C1 segment of cervical spinal cord (tissue), 14 donors: ENCODE measurements around the gene RTN3.
A peak's percentile ranks its signal among the peaks of the same experiment; 100 is the strongest.

Source experiments
- DNase-seq, 14 donors: peaks; one replicate each; lab custom pipeline; 2025; lab: John Stamatoyannopoulos, UW

RTN3 gene

DNA sequence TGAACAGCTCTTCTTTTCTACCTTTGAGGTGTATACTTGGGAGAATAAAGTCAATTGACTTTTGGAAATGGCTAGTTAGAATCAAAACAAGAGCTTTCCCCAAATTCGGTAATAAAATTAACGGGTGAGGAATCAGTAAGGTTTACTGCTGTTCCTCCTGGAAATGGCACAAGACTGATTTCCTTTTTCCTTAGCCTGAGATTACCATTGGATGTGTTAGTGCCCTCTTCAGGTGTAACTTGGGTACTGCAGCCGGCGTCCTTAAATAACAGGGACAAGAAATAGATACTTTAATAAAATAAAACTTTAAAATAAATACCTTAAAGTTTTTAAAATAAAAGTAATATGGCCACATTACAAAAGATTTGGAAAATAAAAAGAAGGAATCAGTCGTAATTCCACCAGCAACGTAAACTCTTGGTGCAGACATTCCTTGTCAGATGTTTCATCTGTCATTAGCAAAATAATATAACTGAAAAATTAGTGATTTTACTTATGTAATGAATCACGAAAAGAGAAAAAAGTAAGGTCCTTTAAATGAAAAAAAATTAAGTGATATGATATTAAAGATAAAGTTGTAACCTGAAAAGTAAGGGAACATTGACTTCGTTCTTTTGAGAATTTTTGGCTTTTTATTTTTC is 57.5 kb downstream of the RTN3 start:
- peak in 9 of 14 donors; percentile 4 to 64 (median 25) for DNase-seq

DNA sequence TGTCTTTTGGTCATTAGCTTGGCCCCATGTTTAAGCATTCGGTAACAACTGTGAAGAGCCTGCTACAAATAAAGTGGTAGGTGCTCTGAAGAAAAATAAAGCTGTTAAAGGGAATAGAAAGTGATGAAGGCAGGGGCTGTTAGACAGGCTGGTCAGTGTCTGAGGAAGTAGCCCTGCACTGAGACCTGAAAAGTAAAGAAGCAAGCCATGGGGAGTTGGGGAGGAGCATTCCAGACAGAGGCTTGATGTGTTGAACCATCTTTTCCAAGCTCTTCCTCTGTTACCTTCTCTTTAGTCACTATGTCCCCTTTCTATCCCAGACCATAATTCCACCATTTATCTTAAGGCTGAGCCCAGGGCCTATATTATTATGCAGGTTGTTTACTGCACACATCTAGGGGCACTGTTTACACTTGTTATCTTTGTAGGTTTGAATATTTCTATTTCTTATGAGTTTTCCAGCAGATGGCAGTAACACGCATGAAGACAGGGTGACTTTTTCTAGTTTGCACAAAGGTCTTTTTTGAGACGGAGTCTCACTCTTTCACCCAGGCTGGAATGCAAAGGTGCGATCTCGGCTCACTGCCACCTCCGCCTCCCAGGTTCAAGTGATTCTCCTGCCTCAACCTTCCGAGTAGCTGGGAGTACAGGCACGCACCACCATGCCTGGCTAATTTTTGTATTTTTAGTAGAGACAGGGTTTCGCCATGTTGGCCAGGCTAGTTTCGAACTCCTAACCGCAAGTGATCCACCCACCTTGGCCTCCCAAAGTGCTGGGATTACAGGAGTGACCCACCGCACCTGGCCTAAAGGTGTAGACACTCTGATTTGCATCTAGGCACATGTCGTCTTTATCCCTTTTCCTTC is 64.2 kb downstream of the RTN3 start:
- peak in 1 of 14 donors; percentile 14 for DNase-seq

GRCh38 chr11:63747011-63747410 is 65.7 kb downstream of the RTN3 start:
- DNase-seq = no peak

GRCh38 chr11:63749624-63750023 is 68.3 kb downstream of the RTN3 start:
- DNase-seq = no peak

GRCh38 chr11:63756919-63757761 is 75.8 kb downstream of the RTN3 start:
- no peak for DNase-seq

GRCh38 chr11:63760487-63761079 is 79.3 kb downstream of the RTN3 start:
- DNase-seq = no peak

DNA sequence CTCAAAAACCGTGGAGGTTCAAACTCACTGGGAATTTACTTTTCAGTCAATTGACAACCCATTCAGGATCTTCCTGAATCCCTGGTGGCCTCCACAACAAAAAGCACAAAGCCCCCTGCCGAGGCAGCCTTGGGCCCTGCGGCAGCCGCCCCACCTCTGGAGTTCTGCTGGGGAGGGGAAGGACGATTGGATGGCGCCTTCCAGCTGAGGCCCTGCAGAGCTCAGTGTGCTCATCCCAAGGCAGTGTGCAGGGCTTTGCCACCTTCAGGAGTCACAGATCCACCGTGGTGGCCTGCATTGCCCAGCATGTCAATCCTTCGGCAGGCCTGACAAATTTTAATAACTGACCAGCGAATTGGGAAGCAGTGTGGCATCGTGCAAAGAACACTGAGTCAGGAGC is 79.9 kb downstream of the RTN3 start:
- no peak for DNase-seq

- no peak for DNase-seq
Measured at GRCh38 chr11:63761931-63762653, 80.8 kb downstream of the RTN3 start.

- peak in 10 of 14 donors; percentile 19 to 86 (median 52) for DNase-seq
Measured at GRCh38 chr11:63762654-63763495, 81.6 kb downstream of the RTN3 start.

DNA sequence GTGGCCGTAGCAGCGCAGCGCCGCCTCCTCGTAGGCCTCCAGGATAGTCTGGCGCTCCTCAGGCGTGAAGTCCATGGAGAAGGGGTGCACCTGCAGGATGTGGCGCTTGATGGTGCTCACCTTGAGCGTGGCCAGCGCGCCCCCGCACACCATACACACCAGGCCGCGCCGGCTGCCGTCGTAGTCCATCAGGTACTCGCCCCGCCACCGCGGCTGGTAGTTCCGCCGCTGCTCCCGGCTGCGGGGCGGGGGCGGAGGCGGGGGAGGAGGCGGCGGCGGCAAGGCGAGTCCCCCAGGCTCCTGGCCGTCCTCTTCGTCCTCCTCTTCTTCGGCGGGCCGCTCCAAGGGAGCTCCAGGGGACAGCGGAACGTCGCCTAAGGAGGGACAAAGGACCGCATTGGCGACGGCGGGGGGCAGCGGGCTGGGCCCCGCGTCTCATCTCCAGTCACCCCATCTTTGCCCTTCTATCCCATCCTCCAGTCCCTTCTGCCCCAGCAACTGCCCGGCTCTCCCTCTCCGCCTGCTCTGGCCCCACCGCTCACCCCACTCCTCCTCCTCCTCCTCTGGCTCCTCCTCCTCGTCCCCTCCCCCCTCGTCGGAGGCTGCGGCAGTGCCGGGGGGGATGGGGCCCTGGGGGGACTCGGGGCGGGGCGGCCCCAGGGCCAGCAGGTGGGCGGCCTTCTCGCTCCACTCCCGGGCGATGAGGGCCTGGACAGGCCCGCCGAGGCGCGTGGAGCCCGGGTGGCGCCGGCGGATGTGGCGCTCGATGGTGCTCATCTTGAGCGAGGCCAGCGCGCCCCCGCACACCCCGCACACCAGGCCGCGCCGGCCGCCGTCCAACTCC is 82.4 kb downstream of the RTN3 start:
- DNase-seq = peak in 2 of 14 donors; percentile 12 to 59

DNA sequence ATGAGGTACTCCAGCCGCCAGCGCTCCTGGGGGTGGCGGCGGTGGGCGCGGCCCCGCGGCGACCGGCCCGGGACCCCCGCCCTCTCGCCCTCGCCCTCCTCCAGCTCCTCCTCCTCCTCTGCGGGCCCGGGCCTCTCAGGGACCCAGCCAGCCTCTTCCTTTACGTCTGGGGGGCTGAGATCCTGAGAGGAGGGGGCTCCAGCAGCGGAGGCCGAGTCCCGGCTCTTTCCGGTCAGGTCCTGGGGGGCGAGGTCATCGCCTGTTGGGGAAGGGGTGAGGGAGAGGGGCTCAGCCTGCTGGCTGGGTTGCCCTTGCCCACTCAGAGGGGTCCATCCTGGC is 83.0 kb downstream of the RTN3 start:
- no peak for DNase-seq

DNA sequence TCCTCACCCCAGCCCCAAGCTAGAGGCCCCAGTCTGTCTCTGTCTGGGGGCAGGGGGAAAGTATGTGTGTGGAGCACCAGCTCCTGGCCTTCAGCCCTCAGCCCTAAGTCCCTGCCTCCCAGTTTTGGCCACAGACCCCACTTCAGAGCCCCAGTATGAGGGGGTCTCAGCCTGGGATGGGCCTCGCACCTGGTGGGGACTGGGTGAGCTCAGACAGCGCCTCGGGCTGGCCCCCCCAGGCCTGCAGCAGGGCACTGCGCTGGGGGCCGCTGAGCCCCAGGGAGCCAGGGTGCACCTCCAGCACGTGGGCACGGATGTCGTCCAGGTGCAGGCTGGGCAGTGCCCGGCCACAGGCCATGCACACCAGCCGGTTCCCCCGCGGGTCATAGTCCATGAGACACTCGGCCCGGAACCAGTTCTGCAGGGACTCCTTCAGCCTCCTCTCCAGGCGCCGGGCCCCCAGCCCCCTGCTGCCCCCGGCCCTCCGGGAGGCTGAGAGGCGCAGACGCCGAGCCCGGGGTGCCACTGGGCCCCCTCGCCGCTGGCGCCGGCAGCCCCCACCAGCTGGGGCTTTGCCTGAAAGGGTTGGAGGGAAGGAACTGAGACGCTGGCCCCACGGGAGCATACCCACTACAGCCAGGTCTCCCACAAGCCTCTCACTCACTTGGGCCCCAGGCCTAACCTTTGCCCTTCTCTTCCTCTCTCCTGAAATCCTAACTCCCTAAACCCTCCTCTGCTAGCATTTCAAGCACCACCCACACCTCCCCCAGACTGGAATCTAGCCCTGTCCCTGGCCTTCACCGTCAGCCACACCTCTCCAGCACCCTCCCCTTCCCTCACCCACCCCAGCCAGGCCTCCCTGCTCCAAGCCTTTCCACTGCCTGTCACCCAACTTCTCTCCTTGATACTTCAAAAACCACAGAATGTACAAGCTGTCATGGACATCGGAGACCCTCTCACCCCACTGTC is 83.7 kb downstream of the RTN3 start:
- DNase-seq = no peak

DNA sequence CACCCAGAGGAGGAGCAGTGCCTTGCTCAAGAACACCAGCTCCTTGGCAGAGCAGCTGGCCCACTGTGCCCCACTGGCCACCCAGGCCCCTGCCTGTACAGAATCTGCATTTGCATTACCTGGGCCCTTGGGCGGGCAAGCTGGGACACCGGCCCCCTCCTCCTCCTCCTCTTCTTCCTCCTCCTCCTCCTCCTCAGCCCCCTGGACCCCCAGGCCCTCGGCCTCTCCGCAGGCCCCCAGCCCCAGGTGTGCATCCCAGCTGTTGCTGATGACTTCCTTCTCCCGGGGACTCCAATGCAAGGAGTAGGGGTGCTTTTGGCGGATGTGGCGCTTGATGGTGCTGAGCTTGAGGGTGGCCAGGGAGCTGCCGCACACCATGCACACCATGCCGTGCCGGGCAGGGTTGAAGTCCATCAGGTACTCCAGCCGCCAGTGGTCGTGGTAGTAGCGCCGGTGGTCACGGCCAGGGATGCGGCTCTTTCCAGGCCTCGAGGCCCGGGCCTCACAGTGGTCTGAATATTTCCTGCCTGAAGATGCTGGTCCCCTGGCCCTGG is 84.5 kb downstream of the RTN3 start:
- no peak for DNase-seq

GRCh38 chr11:63766531-63767235 is 85.4 kb downstream of the RTN3 start:
- DNase-seq = peak in 3 of 14 donors; percentile 19 to 53 (median 45)

DNA sequence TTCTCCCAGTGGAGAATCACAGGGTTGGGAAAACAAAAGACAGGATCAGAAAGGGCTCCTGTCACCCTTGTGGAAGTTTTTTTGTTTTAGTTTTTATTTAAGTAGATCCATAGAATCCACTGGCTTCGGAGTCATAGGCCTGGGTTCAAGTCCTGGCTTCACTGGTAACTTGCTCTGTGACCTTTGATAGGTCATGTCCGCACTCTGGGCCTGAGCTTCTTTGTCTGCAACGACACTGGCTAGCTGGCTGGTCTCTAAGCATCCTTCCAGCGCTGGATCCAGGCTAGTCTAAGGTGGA is 85.9 kb downstream of the RTN3 start:
- DNase-seq = no peak

DNA sequence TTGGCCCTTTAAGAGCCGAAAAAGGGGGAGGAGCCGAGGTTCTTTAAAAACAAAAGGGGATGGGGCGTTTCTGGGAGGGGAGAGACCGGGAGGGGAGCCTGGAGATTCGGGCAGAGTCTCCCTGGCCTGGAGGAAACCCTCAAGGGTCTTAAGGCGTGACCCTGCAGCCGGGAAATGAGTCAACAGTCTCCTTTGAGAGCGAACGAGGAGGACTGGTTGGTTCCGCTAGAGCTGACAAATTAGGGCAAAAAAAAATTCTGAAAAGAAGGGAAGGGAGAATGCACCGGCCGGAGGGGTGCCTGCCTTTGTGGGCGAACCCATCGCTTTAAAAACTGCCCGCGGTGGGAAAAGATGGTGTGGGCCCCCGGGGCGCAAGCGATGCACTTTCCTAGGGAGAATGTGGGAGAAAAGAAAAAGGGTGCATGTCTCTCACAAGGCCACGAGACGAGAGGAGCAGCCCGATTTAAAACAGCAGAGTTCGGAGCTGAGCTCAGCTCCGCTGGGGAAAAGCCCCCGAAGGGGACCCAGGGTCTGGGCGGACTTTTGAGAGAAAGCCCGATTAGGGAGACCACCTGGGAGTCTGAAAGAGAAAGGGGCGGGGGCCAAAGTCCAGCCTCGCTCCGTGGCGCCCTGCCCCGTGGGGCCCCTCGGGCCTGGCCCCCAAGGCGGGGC is 86.4 kb downstream of the RTN3 start:
- peak in 10 of 14 donors; percentile 24 to 85 (median 48) for DNase-seq
